GM20431 (cell line): ENCODE data around the gene SERPINB7.

Experiments used
- in situ Hi-C: fragments of 300-500 bp; cut with MseI, MboI; formaldehyde crosslinking; loops from one replicate; pipeline ENCODE4 v1.15.0; 2020; ENCODE audit warnings: low sequenced_read_pairs; ENCODE audit not compliant: unreplicated experiment

The SERPINB7 gene

DNA sequence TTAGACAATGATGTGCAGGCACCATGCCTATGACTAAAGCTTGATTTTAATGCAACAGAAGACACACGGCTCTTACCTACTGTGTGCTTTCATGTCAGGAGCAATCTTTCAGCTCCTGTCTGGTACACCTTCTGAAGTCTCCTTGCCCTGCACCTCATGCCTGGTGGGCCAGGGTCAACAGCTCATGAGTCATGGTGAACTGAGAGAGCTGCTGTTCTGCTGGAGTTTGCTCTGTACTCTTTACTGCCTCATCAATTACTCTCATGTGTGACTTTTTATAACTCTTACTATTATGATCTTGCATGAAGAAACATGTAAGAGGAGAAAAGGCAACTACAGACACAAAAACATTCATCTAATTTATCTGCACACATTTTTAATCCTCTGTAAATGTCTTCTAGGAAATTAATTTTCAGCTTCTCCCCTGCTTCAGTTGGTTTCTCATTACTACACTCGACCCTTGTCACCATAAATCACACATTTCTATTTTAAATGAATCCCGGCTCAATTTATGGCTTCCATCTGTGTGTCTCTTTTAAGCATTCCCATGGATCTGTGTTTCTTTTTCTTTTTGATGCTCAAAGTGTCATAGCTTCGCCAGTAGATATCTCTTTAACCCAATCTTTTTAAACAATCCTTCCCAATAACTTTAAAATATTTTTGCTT is 9.7 kb downstream of the SERPINB7 start:
- in situ Hi-C loops: no loop called here

DNA sequence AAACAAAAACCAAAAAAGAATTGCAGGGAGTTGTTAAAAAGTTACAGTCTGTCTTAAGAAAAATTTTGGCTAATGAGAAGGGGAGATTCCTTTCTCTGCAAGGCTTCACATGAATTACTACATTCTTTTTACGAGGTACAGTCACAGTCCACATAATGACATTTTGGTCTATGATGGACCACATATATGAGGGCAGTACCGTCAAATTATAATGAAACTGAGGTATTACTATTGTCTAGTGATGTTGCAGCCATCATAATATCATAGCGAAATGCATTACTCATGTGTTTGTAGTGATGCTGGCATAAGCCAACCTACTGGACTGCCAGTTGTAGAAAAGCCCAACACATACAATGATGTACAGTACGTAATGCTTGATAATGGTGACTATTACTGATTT is 12.5 kb downstream of the SERPINB7 start:
- in situ Hi-C loops: no loop called here

DNA sequence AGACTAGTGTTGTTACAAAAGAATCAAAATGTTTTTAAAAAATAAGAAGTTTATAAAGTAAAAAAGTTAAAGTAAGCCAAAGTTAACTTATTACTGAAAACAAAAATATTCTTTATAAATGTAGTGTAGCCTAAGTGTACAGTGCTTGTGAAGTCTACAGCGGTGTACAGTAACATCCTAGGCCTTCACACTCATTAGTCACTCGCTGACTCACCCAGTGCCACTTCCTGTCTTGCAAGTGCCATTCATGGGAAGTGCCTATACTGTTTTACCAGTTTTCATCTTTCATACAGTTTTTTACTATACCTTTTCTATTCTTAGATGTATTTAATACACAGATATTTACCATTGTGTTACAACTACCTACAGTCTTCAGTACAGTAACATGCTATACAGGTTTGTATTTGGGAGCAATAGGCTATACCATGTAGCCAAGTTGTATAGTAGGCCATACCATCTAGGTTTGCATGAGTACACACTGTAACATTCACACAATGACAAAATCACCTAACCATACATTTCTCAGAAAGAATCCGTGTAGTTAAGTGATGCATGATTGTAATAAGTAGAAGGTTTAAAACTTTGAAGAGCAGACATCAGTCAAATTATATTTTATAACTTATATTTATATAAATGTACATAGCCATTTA is 13.4 kb downstream of the SERPINB7 start:
- in situ Hi-C loops: no loop called here

DNA sequence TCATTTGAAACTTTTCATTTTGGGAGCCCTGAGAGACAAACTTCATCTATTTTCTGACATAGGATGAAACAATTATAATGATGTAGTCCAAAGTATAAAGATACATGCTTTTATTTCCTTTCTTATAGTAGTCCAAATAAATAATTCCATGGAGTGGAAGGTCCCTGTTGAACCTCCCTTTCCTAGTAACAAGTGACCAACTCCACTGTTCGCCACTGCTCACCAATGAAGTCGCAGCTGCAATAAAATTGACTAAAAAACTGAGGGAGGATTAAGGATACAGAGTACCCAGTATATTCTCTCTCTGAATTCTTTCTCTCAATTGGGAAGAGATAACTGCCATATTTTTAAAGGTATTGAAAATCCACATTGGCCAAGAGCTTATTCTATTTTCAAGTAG is 14.1 kb downstream of the SERPINB7 start:
- in situ Hi-C loops: no loop called here

- in situ Hi-C loops: no loop called here
Observed at GRCh38 chr18:63795606-63796005, 20.4 kb downstream of the SERPINB7 start.

- in situ Hi-C loops: no loop called here
Observed at GRCh38 chr18:63799189-63799588, 24.0 kb downstream of the SERPINB7 start.

GRCh38 chr18:63801343-63801742 is 26.1 kb downstream of the SERPINB7 start:
- in situ Hi-C loops: no loop called here

DNA sequence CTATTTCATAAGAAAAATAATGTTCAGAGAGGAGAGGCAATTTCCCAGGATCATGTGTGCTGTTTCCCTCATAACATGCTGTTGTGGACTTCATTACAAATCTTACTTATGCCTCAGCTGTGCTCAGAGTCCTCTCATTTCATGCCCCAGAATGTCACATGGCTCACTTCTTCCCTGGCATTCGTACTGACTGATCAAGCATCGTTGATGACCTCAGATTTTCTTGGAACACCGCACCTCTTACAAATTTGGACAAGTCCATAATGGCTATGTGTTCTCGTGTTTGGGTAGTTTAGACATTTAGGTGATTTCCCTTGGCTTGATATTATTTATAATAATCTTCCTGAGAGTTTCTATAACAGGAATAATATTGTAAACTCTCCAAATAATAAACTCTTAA is 32.9 kb downstream of the SERPINB7 start:
- in situ Hi-C loops: no loop called here

- in situ Hi-C loops: no loop called here
Observed at GRCh38 chr18:63817441-63818051, 42.3 kb downstream of the SERPINB7 start.

DNA sequence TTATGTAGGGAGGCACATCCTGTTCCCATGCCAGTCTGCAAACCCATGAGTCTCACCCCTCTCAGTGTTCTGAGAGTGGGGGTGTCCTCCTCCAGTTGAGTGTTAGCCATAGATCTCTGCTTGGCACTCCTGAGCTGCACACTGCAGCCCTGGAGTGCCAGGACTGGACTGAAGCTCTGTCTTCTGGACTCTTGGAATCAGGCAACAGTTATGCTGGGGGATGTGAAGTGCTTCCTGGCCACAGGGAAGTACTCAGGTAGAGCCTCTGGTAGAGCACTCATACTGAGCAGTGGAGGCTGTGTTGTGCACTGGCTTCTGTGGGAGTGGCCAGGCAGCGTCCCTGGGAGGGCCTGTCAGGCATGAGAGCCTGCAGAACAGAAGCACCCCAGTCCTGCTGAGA is 43.0 kb downstream of the SERPINB7 start:
- in situ Hi-C loops: no loop called here

DNA sequence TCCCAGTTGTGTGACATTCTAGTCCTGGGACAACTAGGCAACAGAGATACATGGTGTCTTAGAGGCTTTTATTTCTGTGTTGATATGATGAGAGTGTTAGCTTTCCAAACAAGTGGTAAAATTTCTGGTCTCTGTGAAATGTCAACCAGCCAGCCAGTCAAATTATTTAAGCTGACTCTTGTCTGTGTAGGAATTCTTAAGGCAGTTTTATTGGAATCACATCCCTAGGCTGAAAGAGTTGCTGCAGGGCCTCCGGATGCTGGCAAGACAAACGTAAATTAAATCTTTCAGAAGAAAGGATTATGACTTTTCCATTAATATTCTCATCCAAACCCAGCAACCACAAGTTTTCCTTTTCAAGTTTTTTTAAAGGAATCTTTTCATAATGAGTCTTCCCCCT is 44.6 kb downstream of the SERPINB7 start:
- in situ Hi-C loops: no loop called here

DNA sequence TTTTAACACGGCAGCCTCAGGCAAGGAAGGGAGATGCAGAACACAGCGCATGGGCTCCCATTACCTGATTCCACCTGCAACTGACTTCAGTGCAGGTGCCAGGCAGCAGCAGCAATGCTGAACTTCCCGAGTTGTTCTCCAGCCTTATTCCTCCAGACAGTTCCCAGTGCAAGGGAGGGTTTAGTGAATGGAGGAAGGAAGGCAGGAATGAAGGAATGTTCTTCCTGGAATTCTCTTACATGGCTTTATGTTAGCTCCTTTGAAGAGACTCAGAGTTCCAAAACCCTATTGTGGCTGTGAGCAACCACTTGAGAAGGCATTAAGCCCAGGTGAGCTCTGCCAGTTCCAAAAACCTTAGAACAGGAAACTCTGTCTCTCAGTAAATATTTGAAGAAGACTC is 45.5 kb downstream of the SERPINB7 start:
- in situ Hi-C loops: no loop called here

GRCh38 chr18:63823516-63824219 is 48.5 kb downstream of the SERPINB7 start:
- in situ Hi-C loops: no loop called here

GRCh38 chr18:63824220-63824525 is 49.0 kb downstream of the SERPINB7 start:
- in situ Hi-C loops: no loop called here

DNA sequence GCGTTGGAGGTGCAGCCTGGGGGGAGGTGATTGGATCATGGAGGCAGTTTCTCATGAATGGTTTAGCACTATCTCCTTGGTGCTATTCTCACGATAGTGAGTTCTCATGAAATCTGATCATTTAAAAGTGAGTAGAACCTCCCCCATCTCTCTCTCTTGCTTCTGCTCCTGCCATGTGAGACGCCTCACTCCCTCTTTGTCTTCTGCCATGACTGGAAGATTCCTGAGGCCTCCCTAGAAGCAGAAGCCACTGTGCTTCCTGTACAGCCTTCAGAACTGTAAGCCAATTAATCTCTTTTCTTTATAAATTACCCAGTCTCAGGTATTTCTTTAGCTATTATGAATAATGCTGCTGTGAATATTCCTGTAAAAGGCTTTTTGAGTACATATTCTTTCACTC is 52.9 kb downstream of the SERPINB7 start:
- in situ Hi-C loops: loop anchor here (25.0 kb wide), 1 partner anchor 316 kb away; no protein-coding TSS in a partner anchor

DNA sequence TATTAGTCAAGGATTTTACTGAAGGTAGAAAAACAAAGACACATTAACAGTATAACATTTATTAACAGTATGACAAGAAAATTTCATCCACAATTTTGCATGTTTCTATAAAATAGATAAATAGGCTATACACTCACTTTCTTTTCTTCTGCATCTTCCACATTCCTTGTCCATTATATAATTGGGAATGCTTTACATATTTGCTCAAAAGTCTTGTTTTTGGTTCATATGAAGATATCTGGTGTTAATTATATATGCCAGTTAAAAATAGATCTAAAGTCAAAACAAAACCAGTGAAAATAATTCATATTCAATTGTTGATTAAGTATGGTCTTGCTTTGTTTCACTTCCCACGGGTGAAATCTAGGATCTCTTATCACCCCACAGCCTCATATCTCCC is 53.4 kb downstream of the SERPINB7 start:
- in situ Hi-C loops: loop anchor here (25.0 kb wide), 1 partner anchor 316 kb away; no protein-coding TSS in a partner anchor

- in situ Hi-C loops: loop anchor here (25.0 kb wide), 1 partner anchor 318 kb away; no protein-coding TSS in a partner anchor
Observed at GRCh38 chr18:63829886-63830285, 54.7 kb downstream of the SERPINB7 start.

- in situ Hi-C loops: loop anchor here (25.0 kb wide), 1 partner anchor 319 kb away; no protein-coding TSS in a partner anchor
Observed at GRCh38 chr18:63831080-63831788, 56.0 kb downstream of the SERPINB7 start.

DNA sequence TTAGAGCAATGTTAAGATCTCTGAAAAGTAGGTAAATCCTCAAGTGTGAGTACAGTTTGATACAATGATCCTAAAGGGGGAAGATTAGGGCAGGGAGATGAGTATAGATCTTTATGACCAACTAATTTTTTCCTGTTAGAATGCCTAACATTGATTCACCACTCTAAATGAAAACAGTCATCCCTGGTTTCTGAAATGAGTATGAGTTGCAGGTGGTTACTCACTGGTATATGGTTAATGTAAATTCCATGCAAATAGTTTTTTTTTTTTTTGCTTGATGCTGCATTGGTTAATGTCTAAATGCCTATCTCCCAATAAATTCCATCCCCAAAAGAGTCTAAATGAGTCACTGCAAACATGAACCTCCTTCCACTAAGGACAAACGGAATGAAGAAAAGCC is 57.3 kb downstream of the SERPINB7 start:
- in situ Hi-C loops: loop anchor here (25.0 kb wide), 1 partner anchor 320 kb away; no protein-coding TSS in a partner anchor

GRCh38 chr18:63834471-63835113 is 59.4 kb downstream of the SERPINB7 start:
- in situ Hi-C loops: loop anchor here (25.0 kb wide), 1 partner anchor 322 kb away; no protein-coding TSS in a partner anchor
